ENCODE measurements around the gene SIPA1L3. TPM values are rescaled to one million over a fixed set of nuclear protein-coding genes. Genes with fewer than 3 reads are reported as not detected.

Gene SIPA1L3
- total RNA-seq, 1 donor from 2014 or later: 29.6 TPM

- no peak for DNase-seq (ENCODE audit: low spot score)
- H3K9me3 Mint-ChIP-seq (ENCODE audit: unreplicated experiment): peaks cover 4% of the 10 kb centered on the region
- peaks cover 21% of the 10 kb centered on the region for H3K36me3 Mint-ChIP-seq (ENCODE audit: low read depth, unreplicated experiment)
- TF ChIP-seq CTCF (IDR thresholded peaks at IDR 0.05; ENCODE audit: unreplicated experiment): no peak
- H3K27me3 Mint-ChIP-seq (ENCODE audit: unreplicated experiment): peaks cover 3% of the 10 kb centered on the region
- H3K4me3 Mint-ChIP-seq (ENCODE audit: unreplicated experiment): no peak overlapping the region
- no peak overlapping the region for H3K27ac Mint-ChIP-seq (ENCODE audit: unreplicated experiment)
- H3K4me1 Mint-ChIP-seq (ENCODE audit: unreplicated experiment): peaks cover 11% of the 10 kb centered on the region
Observed at GRCh38 chr19:38185562-38185961, 278.6 kb downstream of the SIPA1L3 start.

GRCh38 chr19:38190061-38190460, 283.1 kb downstream of the SIPA1L3 start:
- TF ChIP-seq CTCF (IDR thresholded peaks at IDR 0.05; ENCODE audit: unreplicated experiment): no peak
- H3K36me3 Mint-ChIP-seq (ENCODE audit: low read depth, unreplicated experiment): peaks cover 6% of the 10 kb centered on the region
- no peak overlapping the region for H3K4me3 Mint-ChIP-seq (ENCODE audit: unreplicated experiment)
- no peaks in the 10 kb centered on the region for H3K9me3 Mint-ChIP-seq (ENCODE audit: unreplicated experiment)
- DNase-seq (ENCODE audit: low spot score): no peak
- H3K27me3 Mint-ChIP-seq (ENCODE audit: unreplicated experiment): peaks cover 7% of the 10 kb centered on the region
- H3K27ac Mint-ChIP-seq (ENCODE audit: unreplicated experiment): peak overlapping the region; percentile 10
- peaks cover 11% of the 10 kb centered on the region for H3K4me1 Mint-ChIP-seq (ENCODE audit: unreplicated experiment)

- Mint-ChIP-seq H3K4me3 (ENCODE audit: unreplicated experiment) (no peak overlapping the region), H3K9me3 (ENCODE audit: unreplicated experiment) (no peaks in the 10 kb centered on the region), H3K27me3 (ENCODE audit: unreplicated experiment) (peaks cover 7% of the 10 kb centered on the region), H3K36me3 (ENCODE audit: low read depth, unreplicated experiment) (peaks cover 7% of the 10 kb centered on the region), H3K27ac (ENCODE audit: unreplicated experiment) (no peak overlapping the region), H3K4me1 (ENCODE audit: unreplicated experiment) (peaks cover 11% of the 10 kb centered on the region)
- TF ChIP-seq CTCF (IDR thresholded peaks at IDR 0.05; ENCODE audit: unreplicated experiment): no peak
- no peak for DNase-seq (ENCODE audit: low spot score)
Observed at GRCh38 chr19:38190793-38191192, 283.8 kb downstream of the SIPA1L3 start.

- peaks cover 11% of the 10 kb centered on the region for H3K27me3 Mint-ChIP-seq (ENCODE audit: unreplicated experiment)
- peak overlapping the region; percentile 72 for H3K27ac Mint-ChIP-seq (ENCODE audit: unreplicated experiment)
- peaks cover 15% of the 10 kb centered on the region for H3K36me3 Mint-ChIP-seq (ENCODE audit: low read depth, unreplicated experiment)
- TF ChIP-seq CTCF (IDR thresholded peaks at IDR 0.05; ENCODE audit: unreplicated experiment): no peak
- no peaks in the 10 kb centered on the region for H3K9me3 Mint-ChIP-seq (ENCODE audit: unreplicated experiment)
- no peak for DNase-seq (ENCODE audit: low spot score)
- H3K4me1 Mint-ChIP-seq (ENCODE audit: unreplicated experiment): peaks cover 11% of the 10 kb centered on the region
- H3K4me3 Mint-ChIP-seq (ENCODE audit: unreplicated experiment): no peak overlapping the region
Observed at GRCh38 chr19:38191747-38192146, 284.7 kb downstream of the SIPA1L3 start.

GRCh38 chr19:38193445-38193844, 286.4 kb downstream of the SIPA1L3 start:
- Mint-ChIP-seq H3K27ac (ENCODE audit: unreplicated experiment) (peak overlapping the region; percentile 52), H3K36me3 (ENCODE audit: low read depth, unreplicated experiment) (peaks cover 18% of the 10 kb centered on the region), H3K4me1 (ENCODE audit: unreplicated experiment) (peaks cover 11% of the 10 kb centered on the region), H3K9me3 (ENCODE audit: unreplicated experiment) (no peaks in the 10 kb centered on the region), H3K4me3 (ENCODE audit: unreplicated experiment) (no peak overlapping the region), H3K27me3 (ENCODE audit: unreplicated experiment) (peaks cover 13% of the 10 kb centered on the region)
- TF ChIP-seq CTCF (IDR thresholded peaks at IDR 0.05; ENCODE audit: unreplicated experiment): no peak
- DNase-seq (ENCODE audit: low spot score): no peak

Measured in endothelial cell (in vitro differentiated cells).